HEK293T (cell line): ENCODE measurements around the gene MCM7.

Experiments used
- BHLHE40 ChIP-seq: fragments of 450-650 bp; IDR thresholded peaks from 2 replicates; pipeline ENCODE4 v1.6.1; 2016; ENCODE audit warnings: mild to moderate bottlenecking, moderate library complexity, borderline replicate concordance
- CTBP1 ChIP-seq: fragments of 450-650 bp; IDR thresholded peaks from 2 replicates; pipeline ENCODE4 v1.6.1; 2016; ENCODE audit warnings: borderline replicate concordance
- ELF4 ChIP-seq: fragments of 450-650 bp; IDR thresholded peaks from 2 replicates; pipeline ENCODE4 v1.6.1; 2017; ENCODE audit warnings: antibody characterized with exemption
- FOXM1 ChIP-seq: fragments of 450-650 bp; IDR thresholded peaks from 2 replicates; pipeline ENCODE4 v1.6.1; 2017; ENCODE audit warnings: mild to moderate bottlenecking, borderline replicate concordance
- HDGF ChIP-seq: fragments of 450-650 bp; IDR thresholded peaks from 2 replicates; pipeline ENCODE4 v1.6.1; 2017; ENCODE audit warnings: antibody characterized with exemption, borderline replicate concordance
- LEF1 ChIP-seq: fragments of 450-650 bp; IDR thresholded peaks from 2 replicates; pipeline ENCODE4 v1.6.1; 2017; ENCODE audit warnings: mild to moderate bottlenecking, borderline replicate concordance
- NFRKB ChIP-seq: fragments of 450-650 bp; IDR thresholded peaks from 2 replicates; pipeline ENCODE4 v1.6.1; 2016; ENCODE audit warnings: mild to moderate bottlenecking, moderate library complexity
- SP1 ChIP-seq: fragments of 450-650 bp; IDR thresholded peaks from 2 replicates; pipeline ENCODE4 v1.6.1; 2017
- SUZ12 ChIP-seq: fragments of 450-650 bp; IDR thresholded peaks from 2 replicates; pipeline ENCODE4 v1.6.1; 2016; ENCODE audit warnings: mild to moderate bottlenecking
- ZNF384 ChIP-seq: fragments of 450-650 bp; IDR thresholded peaks from 2 replicates; pipeline ENCODE4 v1.6.1; 2016

DNA sequence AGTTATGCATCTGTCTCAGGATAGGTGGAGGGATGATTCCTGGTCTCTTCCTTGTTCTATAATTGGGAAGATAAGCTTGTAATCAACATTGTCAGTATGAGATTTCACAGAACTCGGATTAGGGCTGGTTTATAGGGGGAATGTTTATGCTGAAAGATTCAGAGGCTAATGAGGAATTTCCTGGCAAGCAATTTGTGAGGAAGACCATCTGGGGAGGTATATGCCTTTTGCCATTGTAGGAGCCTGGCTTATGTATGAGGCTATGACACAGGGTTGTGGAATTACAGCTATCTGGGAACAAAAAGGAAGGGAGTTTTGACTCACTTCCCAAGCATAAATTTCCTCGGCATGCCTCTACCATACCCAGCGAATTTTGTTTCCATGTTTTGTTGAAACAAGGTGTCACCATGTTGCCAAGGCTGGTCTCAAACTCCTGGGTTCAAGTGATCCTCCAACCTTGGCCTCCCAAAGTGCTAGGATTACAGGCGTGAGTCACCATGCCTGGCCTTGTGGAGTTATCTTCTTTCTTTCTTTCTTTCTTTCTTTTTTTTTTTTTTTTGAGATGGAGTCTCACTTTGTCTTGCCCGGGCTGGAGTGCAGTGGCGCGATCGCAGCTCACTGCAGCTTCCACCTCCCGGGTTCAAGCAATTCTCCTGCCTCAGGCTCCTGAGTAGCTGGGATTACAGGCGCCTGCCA lies 14.0 kb downstream of the MCM7 start:
- TF ChIP-seq ELF4 = no peak
- no peak for TF ChIP-seq BHLHE40
- no peak for TF ChIP-seq NFRKB
- no peak for TF ChIP-seq CTBP1
- no peak for TF ChIP-seq SUZ12
- no peak for TF ChIP-seq ZNF384
- no peak for TF ChIP-seq FOXM1
- no peak for TF ChIP-seq SP1
- TF ChIP-seq HDGF = no peak
- TF ChIP-seq LEF1 = no peak
